GOT3 (cell line): Measurements from ENCODE around the gene ZNF497.
"Not testable (repeated sequence)": the region's sequence is repeated elsewhere in the genome, so short reads cannot be mapped to it uniquely, and the experiment has no call there.

Source experiments
- DNase-seq: peaks from one replicate; lab custom pipeline; 2025; ENCODE audit warnings: mixed read lengths; lab: John Stamatoyannopoulos, UW

ZNF497 gene

GRCh38 chr19:58348080-58348479 lies 14.5 kb downstream of the ZNF497 start:
- not testable (repeated sequence) for DNase-seq

GRCh38 chr19:58346961-58347929 lies 15.3 kb downstream of the ZNF497 start:
- DNase-seq: no peak

- DNase-seq: no peak
Measured at GRCh38 chr19:58345558-58345957, 17.0 kb downstream of the ZNF497 start.

GRCh38 chr19:58338825-58339558 lies 23.6 kb downstream of the ZNF497 start:
- no peak for DNase-seq

- DNase-seq: no peak
Measured at GRCh38 chr19:58338336-58338735, 24.2 kb downstream of the ZNF497 start.

GRCh38 chr19:58336820-58337219 lies 25.7 kb downstream of the ZNF497 start:
- DNase-seq: no peak

- DNase-seq: no peak
Measured at GRCh38 chr19:58336216-58336615, 26.3 kb downstream of the ZNF497 start.

GRCh38 chr19:58335630-58336029 lies 26.9 kb downstream of the ZNF497 start:
- no peak for DNase-seq

- no peak for DNase-seq
Measured at GRCh38 chr19:58334691-58335249, 27.8 kb downstream of the ZNF497 start.

GRCh38 chr19:58332697-58333096 lies 29.9 kb downstream of the ZNF497 start:
- DNase-seq: no peak

- no peak for DNase-seq
Measured at GRCh38 chr19:58330458-58330857, 32.1 kb downstream of the ZNF497 start.

- DNase-seq: no peak
Measured at GRCh38 chr19:58328999-58329398, 33.6 kb downstream of the ZNF497 start.

- DNase-seq: peak; percentile 82
Measured at GRCh38 chr19:58326914-58327726, 35.4 kb downstream of the ZNF497 start, which contains the start of gene ZSCAN22. Gene ZSCAN22, plus strand, starts transcription at chr19:58326994. Its CDS starts 7,809 bp downstream, at chr19:58334803.

GRCh38 chr19:58326501-58326913 lies 36.0 kb downstream of the ZNF497 start:
- DNase-seq: no peak

GRCh38 chr19:58325311-58326022 lies 37.1 kb downstream of the ZNF497 start:
- DNase-seq: no peak

GRCh38 chr19:58319241-58319640 lies 43.3 kb downstream of the ZNF497 start:
- DNase-seq: no peak

GRCh38 chr19:58318297-58318696 lies 44.3 kb downstream of the ZNF497 start:
- no peak for DNase-seq

- no peak for DNase-seq
Measured at GRCh38 chr19:58317476-58318072, 45.0 kb downstream of the ZNF497 start.

- no peak for DNase-seq
Measured at GRCh38 chr19:58315580-58315979, 47.0 kb downstream of the ZNF497 start.

- DNase-seq: no peak
Measured at GRCh38 chr19:58311345-58311865, 51.1 kb downstream of the ZNF497 start.
